Left renal pelvis (tissue), 4 donors: ENCODE measurements around the gene ANKRD6. TPM values are rescaled to one million over a fixed set of nuclear protein-coding genes. Genes with fewer than 3 reads are reported as not detected.
"Not testable (repeated sequence)": the region's sequence is repeated elsewhere in the genome, so short reads cannot be mapped to it uniquely, and the experiment has no call there.

Source experiments
- DNase-seq, 4 donors: peaks; one replicate each; pipeline ENCODE4 v3.0.0-alpha.2; 2013; ENCODE audit warnings: low read depth in 4 of 4, low spot score in 3 of 4
- polyA plus RNA-seq, 4 donors: library from polyadenylated mRNA; unstranded; fragments of 120-200 nt; gene quantifications; one replicate each; pipeline ENCODE4 v1.2.1, GENCODE V29; 2013; ENCODE audit not compliant: insufficient read length in 4 of 4

The ANKRD6 gene
- polyA plus RNA-seq: 10 to 100 TPM; 17.2 to 38.6 (median 25.4) TPM

DNA sequence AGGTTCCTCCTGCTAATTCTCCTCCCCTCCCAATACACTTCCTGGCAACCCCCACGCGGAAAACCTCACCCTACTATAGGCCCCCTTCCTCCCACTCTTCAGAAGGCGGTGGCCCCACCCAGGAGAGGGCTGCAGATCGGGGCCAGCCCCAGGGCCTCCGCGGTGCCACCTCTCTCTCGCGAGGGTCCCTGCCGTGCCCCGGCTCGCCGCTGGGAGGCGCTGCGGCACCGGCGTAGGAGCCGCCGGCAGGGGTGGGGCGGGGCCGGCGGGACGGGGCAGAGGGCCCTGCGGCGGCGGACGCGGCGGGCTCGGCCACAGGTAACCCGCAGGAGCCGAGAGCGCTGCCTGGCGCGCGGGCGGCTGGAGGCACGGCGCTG, at the start of gene ANKRD6:
TSS of gene ANKRD6 (plus strand) at position 278 of the 377 bp plus-strand sequence. CDS start 133,825 bp downstream, outside the sequence.
- DNase-seq: no peak

DNA sequence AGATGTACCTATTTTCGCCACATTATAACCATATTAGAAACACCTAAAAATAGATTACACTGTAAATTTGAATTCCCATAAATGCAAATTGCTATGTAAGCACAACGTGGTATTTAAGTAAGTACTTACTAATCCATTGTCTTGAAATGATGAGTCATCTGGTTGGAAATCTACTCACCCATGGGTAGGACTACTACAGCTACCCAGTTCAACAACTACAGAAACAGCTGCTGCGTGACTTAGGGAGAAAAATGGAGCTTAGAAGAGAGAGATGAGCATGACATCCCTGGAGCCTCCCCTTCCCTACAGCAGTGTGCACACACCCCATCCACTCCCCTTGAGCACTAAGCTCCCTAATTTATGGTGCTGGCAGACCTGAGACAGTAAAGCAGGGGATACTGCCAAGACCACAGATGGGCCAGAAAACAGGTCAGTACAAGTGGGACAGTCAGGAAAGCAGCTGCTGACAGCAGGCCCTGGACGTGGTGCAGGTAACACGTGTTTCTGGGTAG, 47.7 kb upstream of the ANKRD6 start:
- DNase-seq: no peak

DNA sequence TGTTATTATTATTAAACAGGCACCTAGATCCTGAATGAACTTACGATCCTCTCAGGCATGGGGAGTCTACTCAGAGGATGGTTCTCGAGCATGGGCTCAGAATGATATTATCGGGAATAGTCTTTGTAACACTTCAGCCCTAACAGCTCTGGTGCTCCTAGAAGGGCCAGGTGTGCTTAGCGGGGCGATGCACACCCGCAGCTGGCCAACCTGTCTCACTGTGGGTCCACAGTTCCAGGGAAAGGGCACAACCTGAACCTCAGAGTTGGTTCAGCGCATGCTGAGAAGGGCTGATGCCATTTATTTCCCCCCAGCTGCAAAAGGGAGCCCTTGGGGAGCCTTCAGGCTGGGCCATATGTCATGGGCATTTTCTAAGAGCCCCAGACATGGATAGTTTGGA, 47.1 kb upstream of the ANKRD6 start:
- DNase-seq: no peak

DNA sequence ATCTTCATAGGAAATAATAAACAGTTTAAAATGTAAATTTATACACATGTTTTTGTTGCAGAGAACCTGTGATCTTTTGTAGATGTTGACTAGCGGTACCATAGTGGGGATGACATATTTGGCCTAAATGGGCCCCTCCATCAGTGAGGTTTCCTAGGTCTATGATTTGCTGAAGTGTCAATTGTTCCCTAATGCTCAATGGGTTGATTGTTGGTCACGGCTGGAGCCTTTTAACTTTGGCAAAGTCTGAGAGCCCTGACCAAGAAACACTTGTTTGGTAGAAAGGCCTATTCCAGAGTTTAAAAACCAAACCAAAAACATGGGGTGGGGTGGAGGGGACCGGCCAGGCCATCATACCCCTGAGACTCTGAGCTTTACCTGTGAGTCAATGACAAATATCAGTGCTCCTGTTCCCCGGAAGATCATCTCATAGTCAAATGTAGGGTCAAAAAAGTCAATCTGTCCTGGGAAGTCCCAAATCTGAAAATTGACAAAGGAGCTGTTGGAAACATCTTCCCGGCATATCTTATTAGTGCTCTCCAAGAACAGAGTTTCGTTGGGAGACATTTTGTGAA, 45.9 kb upstream of the ANKRD6 start:
- DNase-seq: no peak

DNA sequence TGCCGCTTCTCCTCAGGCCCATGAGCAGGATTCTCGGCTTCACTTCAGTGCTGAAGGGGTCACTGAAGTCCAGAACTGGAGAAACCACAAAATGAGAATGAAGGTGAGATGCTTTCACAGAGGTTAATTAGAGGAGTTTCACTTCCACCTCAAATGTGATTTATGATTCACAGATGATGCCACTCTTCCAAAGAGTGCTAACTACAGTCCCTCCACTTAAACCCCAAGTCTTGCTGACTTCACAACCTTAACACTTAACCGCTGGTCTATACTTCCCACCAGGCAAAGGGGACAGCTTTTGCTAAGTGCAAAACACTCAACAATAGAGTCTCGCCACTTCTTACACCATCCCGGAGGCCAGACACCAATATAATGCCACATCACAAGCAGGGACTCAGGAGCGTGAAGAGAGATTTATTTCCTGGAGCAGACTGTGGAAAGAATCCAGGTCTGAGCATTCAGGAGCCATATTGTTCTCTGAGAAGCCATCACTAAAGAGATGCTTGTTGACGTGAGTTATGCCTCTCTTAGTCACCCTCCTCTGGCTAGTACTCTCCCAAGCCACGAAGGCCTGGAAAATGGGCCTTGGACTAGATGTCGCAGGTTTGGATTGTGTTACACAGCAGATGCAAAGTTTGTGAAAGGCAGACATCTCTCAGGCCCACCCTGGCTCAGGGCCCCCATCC, 45.3 kb upstream of the ANKRD6 start:
- no peak for DNase-seq

DNA sequence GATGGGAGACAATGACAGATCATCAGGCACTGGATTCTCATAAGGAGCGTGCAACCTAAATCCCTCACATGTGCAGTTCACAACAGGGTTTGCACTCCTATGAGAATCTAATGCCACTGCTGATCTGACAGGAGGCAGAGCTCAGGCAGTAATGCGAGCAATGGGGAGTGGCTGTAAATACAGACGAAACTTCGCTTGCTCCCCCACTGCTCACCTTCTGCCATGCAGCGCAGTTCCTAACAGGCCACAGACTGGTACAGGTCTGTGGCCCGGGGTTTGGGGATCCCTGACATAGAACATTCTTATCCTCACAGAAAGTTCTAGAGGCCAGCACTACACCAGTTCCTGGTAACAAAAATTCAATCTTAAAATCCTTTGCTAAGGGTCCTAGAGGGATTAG, 44.1 kb upstream of the ANKRD6 start:
- no peak for DNase-seq

DNA sequence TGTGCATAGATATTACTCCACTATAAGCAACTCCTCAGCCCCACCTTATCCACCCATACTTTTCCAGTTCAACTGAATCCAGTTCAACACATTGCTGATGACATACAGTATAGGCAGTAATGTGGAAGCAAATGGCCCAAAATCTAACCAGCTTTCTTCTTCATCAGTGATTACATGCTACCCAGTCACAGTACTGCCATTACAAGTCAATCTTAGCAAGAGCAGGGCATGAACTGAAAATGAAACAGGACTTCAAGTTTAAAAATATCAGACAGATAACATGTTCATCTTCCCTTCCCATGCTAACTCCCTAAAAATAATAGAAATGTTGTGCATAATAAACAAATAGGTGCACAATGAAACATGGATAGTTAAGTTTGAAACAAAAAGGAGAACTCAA, 40.1 kb upstream of the ANKRD6 start:
- DNase-seq: no peak

DNA sequence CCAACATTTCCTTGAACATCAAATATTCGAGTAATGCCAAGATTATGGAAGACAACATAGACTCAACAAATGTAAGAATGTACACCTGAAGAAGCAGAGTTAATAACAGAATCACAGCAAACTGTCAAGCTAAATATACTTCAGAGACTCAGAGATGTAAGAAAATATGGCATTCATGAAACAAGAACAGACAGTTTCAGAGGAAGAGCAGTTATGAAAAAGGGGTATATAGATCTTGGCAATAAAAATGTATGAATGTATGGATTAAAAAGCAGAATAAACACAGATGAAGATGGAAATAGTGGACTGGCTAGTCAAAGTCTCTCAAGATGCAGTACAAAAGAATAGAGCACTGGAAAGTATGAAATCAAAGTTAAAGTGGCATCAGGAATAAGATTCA, 39.3 kb upstream of the ANKRD6 start:
- no peak for DNase-seq

DNA sequence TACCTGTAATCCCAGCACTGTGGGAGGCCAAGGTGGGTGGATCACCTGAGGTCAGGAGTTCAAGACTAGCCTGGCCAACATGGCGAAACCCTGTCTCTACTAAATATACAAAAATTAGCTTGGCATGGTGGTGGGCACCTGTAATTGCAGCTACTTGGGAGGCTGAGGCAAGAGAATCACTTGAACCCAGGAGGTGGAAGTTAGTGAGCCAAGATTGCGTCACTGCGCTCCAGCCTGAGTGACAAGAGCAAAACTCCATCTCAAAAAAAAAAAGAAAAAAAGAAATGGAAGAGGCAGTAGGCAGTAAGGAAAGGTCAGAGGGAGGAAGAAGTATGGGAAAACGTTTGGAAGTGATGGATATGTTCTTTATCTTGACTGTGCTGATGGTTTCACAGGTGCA, 35.1 kb upstream of the ANKRD6 start:
- DNase-seq: not testable (repeated sequence)

DNA sequence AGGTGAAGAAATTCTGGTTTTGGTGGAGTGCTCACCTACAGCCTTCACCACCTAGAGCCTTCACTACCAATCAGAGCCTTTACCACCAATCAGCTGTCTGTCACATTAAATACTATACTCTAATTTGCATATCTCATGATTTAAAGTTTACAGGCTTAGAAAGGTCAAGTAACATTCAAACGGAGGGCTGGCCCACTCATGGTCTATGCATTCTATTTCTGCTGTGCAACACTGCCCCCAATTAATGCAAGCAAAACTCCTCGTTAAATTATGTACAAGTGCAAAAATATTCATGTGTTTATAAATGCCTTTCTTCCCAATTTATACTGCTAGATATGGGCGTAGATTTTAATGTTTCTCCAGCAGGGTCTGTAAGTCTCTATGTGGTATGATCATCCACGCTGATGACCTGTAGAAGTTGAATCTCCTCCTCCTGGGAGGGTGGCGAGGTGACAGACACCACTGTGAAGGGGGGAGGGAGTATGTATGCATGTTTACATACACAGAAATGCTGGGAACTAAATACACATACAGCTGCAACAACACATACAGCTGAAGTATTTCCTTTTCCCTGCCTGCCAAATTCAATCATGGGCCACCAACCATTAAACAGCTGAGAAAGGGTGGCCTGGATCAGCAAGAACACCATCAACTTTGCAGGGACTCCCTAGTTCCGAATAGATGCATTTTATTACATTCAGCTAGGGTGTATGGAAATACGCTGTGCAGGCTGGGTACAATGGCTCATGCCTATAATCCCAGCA, 34.0 kb upstream of the ANKRD6 start:
- DNase-seq: no peak

DNA sequence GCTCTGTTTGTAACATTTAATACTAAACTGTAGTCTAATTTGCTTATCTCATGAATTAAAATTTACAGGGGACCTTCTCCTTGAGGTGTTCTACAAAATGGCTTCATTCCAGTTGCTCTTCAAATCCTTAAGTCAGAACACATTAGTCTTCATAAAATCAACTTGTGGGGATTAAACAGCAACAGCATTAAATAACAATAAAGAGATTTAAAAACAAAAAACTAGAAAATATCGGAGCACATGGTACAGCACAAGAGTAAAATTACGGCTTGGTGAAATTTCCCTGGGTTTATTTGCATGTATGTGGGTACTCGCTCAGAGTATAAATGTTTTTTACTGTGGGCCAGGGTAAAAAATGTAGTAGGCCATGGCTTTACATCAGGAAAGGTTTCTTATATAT, 32.9 kb upstream of the ANKRD6 start:
- DNase-seq: no peak

DNA sequence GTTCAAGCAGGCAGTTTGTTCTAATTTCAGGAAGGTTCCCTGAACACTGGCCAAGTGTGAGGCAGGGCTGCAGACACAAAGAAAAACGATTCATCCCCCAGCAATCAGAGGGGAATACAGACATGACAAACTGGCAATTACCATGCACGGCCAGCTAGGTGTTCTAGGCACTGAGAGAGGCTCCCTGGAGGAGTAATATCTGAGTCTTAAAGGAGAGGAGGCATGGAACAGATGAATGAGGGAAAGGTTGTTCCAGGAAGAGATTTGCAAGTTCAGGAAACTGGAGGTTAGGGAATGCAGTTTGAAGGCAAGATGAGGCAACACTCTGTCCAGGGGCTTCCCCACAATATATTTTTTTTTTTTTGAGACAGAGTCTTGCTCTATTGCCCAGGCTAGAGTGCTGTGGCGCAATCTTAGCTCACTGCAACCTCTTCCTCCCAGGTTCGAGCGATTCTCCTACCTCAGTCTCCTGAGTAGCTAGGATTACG, 32.0 kb upstream of the ANKRD6 start:
- no peak for DNase-seq

DNA sequence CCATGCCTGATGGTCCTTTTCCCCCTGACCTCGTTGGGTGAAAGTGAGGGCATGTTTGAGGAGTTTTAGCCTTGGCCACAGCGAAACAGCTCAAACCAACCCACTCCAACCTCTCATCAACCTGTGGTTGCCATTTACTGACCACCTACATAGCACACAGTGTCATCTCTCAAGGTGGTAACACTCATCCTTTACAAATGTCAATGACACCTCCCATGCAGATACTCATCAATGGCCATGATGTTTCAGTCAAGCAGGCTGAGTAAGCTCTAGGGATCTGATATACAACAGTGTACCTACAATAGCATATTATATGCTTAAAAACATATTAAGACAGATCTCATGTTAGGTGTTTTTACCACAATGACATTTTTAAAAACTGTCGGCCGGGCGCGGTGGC, 30.2 kb upstream of the ANKRD6 start:
- DNase-seq: no peak

DNA sequence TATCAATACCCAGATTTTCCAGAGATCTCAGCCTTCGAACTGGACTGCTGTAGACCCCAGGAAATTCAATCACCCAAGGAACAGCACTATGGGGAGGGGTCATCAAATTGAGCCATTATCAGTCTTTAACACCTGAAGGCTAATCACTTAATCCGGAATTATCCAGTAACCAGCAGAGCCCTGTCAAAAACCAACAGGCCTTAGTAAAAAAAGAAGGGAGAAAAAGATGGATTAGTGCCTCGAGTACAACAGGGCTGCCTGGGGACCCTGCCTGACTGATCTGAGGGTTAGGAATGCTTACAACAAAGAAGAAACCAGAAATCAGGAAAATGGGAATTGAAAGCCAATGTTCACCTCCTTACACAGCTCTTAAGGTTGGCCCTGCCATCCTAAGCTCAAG, 28.4 kb upstream of the ANKRD6 start:
- no peak for DNase-seq

DNA sequence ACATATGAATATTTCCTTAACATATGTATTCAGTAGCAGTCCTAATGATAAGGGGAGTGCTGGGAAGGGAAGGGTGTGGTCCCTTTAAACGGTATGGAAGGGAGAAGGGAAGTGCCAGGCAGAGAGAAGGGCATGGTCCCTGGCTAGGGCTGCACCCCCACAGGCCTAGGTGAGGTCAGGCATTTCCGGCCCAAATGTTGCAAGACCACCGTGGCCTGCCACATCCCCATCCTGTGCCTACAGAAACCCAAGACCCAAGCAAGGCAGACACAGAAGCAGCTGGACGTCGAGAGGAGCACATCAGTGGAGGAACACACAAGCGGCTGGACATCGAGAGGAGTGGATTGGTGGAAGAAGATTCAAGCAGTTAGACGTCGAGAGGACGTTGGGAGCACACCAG, 26.8 kb upstream of the ANKRD6 start:
- DNase-seq: no peak

DNA sequence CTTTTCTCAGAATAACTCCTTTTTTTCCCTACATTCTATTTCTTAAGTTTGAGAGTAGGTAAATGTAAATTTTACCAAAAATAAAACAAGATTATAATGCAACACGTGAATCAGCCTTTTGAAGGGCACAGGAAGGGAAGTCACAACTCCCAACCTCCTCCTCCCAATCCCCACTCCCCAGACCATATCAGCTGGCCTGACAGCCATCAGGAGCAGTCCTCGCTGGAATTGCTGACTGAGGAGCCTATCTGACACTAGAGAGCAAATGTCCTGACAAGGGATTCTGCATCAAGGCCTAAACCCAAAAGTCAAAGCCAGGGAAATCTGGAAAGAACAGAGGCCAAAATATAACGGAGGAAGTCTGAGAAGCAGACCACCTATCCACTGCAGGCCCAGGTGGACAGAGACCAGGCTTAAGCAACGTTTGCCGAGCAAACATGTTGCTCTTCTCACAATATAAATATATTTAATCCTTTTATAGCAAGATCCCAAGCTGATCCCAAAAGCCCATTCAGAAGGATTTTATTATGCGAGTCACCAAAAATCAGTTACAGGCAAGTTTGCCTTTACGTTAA, 23.4 kb upstream of the ANKRD6 start:
- no peak for DNase-seq

DNA sequence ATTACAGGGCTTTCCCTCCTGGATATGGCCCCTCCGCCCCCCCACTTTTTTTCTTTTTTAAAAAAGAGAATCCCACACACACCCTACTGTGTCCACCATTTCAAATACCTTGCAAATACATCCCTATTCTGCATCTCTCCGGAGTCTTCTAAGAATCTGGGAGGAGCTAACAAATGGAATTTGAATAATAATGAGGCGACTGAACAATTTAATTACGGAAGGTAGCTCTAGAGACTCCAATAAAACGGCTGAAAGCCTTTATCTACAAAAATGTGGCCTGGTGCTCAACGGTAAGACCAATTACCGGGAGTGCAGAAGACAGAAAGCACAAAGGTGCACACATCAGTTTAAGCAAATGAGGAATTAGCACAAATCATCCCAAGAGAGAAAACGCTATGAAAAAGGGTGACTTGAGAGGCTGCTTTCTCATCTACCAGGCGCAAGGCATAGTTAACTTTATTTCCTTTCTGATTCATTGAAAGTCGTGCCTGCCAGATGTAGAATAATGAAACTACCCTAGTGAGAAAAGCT, 22.7 kb upstream of the ANKRD6 start:
- DNase-seq: no peak

DNA sequence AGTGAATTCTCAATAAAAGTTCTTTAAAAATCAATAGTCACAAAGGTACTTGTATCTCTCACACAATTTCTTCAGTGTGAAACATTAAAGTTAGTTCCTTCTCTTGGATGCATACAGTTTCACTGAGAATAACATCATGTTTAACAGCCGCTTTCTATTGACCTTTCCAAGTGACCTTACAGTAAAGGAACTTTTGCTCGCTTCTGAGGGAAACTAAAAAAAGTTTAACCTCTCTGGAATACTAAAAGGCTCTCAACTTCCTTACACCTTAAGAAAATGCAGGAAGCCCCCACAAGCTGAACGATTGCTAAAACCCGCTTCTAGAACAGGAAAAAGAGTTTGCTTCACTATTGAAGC, 22.2 kb upstream of the ANKRD6 start:
- DNase-seq: no peak

DNA sequence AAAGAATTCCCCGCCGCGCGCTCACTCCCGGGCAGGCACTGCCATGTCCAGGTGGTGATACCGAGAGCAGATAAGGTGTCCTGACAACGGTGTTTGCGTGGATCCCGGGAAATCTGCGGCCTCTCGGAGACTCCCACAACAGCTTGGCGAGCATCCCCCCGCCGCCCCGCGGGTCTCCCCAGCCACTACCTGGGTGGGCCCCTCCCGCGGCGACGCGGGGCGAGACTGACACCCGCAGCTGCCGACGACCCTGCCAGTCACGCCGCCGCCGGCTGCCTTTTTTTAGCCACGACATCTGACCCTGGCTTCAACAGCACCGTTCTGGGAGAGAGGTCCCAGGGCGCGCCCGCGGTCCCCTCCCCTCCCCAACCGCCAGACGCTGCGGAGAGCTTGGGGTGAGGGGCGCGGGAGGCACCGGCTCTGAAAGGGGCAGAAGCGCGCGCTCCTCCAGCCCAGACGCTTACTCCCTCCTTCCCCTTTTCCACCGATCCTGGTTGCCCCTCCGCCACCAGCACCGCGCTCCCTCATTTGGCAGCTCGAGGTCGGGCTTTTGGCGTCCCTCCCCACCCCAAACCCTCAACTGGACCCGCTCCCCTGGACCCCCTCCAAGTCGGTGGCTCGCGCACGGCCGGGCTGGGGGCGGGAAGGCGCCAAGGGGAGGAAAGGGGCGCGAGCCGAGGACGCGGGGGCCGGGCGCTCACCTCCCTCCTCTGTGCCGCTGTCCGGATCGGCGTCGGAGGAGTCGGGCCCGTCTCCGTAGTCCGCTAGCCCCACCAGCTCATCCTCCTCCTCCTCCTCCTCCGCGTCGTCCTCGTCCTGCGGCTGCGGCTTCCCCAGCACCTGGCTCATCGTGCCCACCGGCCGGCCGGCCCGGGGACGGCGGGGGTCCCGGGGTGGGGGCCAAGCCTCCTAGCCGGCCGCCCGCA, 21.5 kb upstream of the ANKRD6 start:
- DNase-seq: no peak
